ENCODE measurements around the gene PPP1R36.

PPP1R36 gene

DNA sequence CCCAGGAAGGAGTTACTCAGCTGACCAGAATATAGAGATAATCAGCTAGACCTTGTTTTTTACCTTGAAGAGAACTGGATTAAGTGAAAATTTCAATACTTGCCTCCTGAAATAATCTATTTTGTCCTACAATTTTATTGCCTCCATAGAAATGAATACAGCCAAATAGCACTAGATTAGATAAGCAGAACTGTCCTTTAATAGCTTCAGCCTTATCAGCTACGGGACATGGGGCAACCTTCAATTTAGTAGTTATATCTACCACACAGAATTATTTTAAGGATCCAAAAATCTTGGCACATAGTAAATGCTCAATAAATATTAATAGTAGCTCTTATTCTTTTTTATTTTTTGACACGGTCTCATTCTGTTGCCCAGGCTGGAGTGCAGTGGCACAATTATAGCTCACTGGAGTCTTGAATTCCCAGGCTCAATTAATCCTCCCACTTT, 87.2 kb downstream of the PPP1R36 start:
- H3K4me1 ChIP-seq (ENCODE audit: control insufficient read depth in 1 of 2, insufficient read depth in 1 of 2, low read depth in 1 of 2, low read length in 1 of 2) = peaks cover 12% of the 10 kb centered on the region in 2 experiments
- no peak overlapping the region for H3K4me3 ChIP-seq (ENCODE audit: low read depth in 1 of 2, low read length in 1 of 2)
- no peaks in the 10 kb centered on the region for H3K9me3 ChIP-seq
- H3K27me3 ChIP-seq = peaks cover 4% of the 10 kb centered on the region
- TF ChIP-seq, protein P1, sequence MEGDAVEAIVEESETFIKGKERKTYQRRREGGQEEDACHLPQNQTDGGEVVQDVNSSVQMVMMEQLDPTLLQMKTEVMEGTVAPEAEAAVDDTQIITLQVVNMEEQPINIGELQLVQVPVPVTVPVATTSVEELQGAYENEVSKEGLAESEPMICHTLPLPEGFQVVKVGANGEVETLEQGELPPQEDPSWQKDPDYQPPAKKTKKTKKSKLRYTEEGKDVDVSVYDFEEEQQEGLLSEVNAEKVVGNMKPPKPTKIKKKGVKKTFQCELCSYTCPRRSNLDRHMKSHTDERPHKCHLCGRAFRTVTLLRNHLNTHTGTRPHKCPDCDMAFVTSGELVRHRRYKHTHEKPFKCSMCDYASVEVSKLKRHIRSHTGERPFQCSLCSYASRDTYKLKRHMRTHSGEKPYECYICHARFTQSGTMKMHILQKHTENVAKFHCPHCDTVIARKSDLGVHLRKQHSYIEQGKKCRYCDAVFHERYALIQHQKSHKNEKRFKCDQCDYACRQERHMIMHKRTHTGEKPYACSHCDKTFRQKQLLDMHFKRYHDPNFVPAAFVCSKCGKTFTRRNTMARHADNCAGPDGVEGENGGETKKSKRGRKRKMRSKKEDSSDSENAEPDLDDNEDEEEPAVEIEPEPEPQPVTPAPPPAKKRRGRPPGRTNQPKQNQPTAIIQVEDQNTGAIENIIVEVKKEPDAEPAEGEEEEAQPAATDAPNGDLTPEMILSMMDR (IDR thresholded peaks at IDR 0.05) = peak; percentile 6
- H3K27ac ChIP-seq = no peak overlapping the region
- H3K36me3 ChIP-seq = no peaks in the 10 kb centered on the region

DNA sequence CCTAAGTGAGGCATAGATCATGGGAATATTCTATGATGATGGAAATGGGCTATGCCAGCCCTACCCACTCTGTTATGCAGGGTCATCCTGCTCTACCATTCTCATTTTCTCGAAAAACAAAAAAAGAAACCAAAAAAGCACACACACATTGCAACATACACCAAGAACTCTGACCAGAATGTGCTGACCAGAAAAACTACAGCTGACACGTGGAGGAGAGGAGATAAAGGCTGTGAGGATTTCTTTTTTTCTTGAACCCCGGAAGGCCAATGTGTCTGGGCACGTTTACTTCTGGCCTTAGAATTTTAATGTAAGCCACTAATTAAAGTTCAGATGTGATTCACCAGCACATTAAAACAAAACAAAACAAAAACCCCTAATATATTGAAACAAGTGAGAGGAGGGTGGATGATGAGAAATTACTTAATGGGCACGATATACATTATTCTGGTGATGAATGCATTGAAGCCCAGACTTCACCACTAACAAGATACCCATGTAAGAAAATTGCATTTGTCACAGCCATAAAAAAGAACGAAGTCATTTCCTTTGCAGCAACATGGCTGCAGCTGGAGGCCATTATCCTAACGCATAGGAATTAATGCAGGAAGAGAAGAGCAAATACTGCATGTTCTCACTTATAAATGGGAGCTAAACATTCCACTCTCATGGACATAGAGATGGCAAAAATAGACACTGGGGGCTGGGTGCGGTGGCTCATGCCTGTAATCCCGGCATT, 88.1 kb downstream of the PPP1R36 start:
- no peaks in the 10 kb centered on the region for H3K9me3 ChIP-seq
- TF ChIP-seq, protein P1 (IDR thresholded peaks at IDR 0.05) = no peak
- H3K36me3 ChIP-seq = no peaks in the 10 kb centered on the region
- no peak overlapping the region for H3K4me3 ChIP-seq (ENCODE audit: low read depth in 1 of 2, low read length in 1 of 2)
- H3K4me1 ChIP-seq (ENCODE audit: control insufficient read depth in 1 of 2, insufficient read depth in 1 of 2, low read depth in 1 of 2, low read length in 1 of 2) = peaks cover 7% of the 10 kb centered on the region in 2 experiments
- H3K27ac ChIP-seq = no peak overlapping the region
- peaks cover 4% of the 10 kb centered on the region for H3K27me3 ChIP-seq

GRCh38 chr14:64638625-64639024, 88.9 kb downstream of the PPP1R36 start:
- H3K4me3 ChIP-seq (ENCODE audit: low read depth in 1 of 2, low read length in 1 of 2) = no peak overlapping the region
- H3K27me3 ChIP-seq = peaks cover 4% of the 10 kb centered on the region
- TF ChIP-seq, protein P1 (IDR thresholded peaks at IDR 0.05) = no peak
- peaks cover under 1% of the 10 kb centered on the region in 2 experiments for H3K4me1 ChIP-seq (ENCODE audit: control insufficient read depth in 1 of 2, insufficient read depth in 1 of 2, low read depth in 1 of 2, low read length in 1 of 2)
- no peaks in the 10 kb centered on the region for H3K9me3 ChIP-seq
- H3K36me3 ChIP-seq = no peaks in the 10 kb centered on the region
- no peak overlapping the region for H3K27ac ChIP-seq
